AG04449 (cell line): ENCODE measurements around the gene WASF2.
A peak's percentile ranks its signal among the peaks of the same experiment; 100 is the strongest.

ENCODE experiments used
- CTCF ChIA-PET: fragments of 350-600 bp; formaldehyde crosslinking; extraction: SDS; loops from one replicate; lab custom pipeline; 2021; ENCODE audit warnings: antibody characterized with exemption; lab: Yijun Ruan, JAX
- POLR2A ChIA-PET: fragments of 400-600, 350-600 bp; formaldehyde crosslinking; extraction: SDS; loops from one replicate; lab custom pipeline; 2020; ENCODE audit warnings: antibody characterized with exemption, inconsistent platforms; lab: Yijun Ruan, JAX
- DNase-seq: peaks from one replicate; pipeline ENCODE4 v3.0.0-alpha.2; 2010; ENCODE audit warnings: low read depth, low spot score
- H3K4me3 ChIP-seq: 2 replicates; pipeline ENCODE4 v1.5.1; 2011; ENCODE audit warnings: low read depth, mild to moderate bottlenecking, control low read depth, low read length
- CTCF ChIP-seq: IDR thresholded peaks from one replicate; pipeline ENCODE4 v1.5.1; 2011; ENCODE audit warnings: mild to moderate bottlenecking, moderate library complexity, low read length, control low read depth, inconsistent platforms; ENCODE audit not compliant: insufficient read depth; ENCODE audit errors: missing control alignments

Gene WASF2

DNA sequence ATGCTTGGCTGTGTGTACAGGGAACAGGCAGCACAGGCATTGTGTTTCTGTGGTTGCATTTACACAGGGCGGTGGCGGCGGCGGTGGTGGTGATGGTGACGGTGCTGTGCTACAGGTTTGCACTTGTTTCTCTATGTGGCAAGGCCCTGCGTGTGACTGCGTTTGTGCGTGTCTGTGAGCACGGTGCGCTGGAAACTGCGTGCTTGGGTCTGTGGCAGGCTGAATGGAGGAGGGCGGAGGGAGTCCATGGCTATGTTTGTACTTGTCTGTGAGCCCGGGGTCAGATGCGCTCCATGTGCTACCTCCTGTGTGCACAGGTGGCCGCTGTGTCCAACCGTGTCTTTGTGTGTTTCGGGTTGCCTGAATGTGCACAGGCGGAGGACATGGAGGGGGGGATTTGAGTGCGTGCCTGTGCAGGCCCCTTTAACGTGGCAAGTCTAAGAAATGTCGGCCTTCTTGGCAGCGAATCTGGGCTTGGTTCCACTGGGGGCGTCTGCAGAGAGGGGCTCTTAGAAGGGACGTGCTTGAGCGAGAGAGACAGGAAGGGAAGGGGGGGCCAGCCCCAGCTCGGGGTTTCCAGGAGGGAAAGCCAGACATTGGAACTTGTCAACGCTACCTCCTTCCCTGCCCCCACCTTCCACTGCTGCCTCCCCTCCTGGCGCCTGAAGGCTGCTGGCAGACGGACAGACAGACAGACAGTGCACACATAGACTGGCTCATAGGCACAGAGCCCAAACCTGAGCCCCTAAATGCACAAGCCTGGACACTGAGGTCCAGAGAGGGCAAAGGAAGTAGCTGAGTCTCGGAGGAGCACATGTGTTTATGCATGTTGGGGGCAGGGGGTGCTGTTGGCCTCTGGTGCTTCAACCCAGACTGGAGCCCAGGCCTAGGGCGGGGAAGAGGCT is 32.7 kb upstream of the WASF2 start:
- DNase-seq = no peak
- no peak overlapping the region for H3K4me3 ChIP-seq
- peak; percentile 35 for TF ChIP-seq CTCF
- ChIA-PET CTCF (interaction anchor here (0.9 to 4.3 kb wide), 6 partner anchors 14 to 84 kb away, joined by 3 to 24 read pairs (median 4); no protein-coding TSS in a partner anchor), POLR2A (interaction anchor here (0.8 kb wide), 1 partner anchor 15 kb away, joined by 3 read pairs; no protein-coding TSS in a partner anchor)

DNA sequence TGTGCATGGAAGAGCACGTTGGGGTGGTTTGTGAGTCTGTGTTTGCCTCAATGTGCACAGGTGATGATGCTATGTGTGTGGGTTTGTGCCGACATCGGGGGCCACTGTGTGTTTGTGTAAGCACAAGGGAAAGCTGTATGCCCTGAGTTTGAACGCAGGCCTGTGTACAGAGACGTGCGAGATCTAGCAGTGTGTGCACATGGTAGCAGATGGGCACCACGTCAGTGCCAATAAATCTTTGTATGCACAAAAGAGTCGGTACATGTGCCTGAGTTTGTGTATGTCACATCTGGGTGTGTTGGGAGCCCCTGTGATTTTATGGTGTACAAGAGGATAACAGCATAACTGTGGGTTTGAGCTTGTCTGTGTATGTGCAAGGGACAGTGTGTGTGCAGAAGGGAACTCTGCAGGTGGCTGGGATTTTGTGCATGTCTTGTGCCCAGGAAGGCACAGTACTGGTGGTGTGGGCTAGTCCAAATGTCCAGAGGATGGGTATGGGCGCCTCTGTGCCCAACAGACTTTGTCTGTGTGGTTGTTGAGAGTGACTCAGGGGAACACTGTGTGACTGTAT is 32.0 kb upstream of the WASF2 start:
- POLR2A ChIA-PET = no interaction called here

GRCh38 chr1:27521336-27521831 is 31.4 kb upstream of the WASF2 start:
- ChIA-PET POLR2A (no interaction called here), CTCF (interaction anchor here (1.0 kb wide), 1 partner anchor 75 kb away, joined by 3 read pairs; no protein-coding TSS in a partner anchor)
- no peak for DNase-seq
- TF ChIP-seq CTCF = no peak
- H3K4me3 ChIP-seq = no peak overlapping the region

More for the DNA sequence above, 32.0 kb upstream of the WASF2 start:
- DNase-seq = no peak
- H3K4me3 ChIP-seq = no peak overlapping the region
- TF ChIP-seq CTCF = no peak
- CTCF ChIA-PET = interaction anchor here (1.0 kb wide), 1 partner anchor 76 kb away, joined by 3 read pairs; no protein-coding TSS in a partner anchor

DNA sequence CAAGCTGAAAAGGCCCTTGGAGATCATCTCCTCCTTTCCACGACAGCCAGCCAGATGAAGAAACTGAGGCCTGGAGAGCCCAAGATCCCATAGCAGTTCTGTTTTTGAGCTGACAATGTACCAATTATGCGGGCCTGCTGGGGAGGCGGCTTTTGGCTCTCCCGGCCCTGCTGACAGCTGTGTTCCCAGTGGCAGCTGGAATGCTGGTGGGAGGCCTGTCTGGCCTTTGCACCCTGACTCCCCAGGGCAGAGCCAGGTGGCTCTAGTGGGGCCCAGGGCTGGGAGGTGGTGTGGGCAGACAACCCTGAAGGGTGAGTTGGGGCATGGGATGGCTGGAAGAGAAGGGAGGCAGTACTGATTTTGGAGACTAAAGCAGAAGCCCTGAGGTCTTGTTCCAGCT is 30.7 kb upstream of the WASF2 start:
- no peak for DNase-seq
- POLR2A ChIA-PET = no interaction called here

GRCh38 chr1:27519331-27520258 is 29.6 kb upstream of the WASF2 start:
- DNase-seq = no peak
- no peak overlapping the region for H3K4me3 ChIP-seq
- no peak for TF ChIP-seq CTCF
- ChIA-PET CTCF (interaction anchor here (0.9 to 1.4 kb wide), 2 partner anchors 87 to 103 kb away, joined by 3 to 4 read pairs; no protein-coding TSS in a partner anchor), POLR2A (no interaction called here)

More for the DNA sequence above, 30.7 kb upstream of the WASF2 start:
- H3K4me3 ChIP-seq = no peak overlapping the region
- CTCF ChIA-PET = interaction anchor here (0.7 to 0.9 kb wide), 2 partner anchors 86 to 104 kb away, joined by 3 read pairs; no protein-coding TSS in a partner anchor
- no peak for TF ChIP-seq CTCF
